ENCODE data around the gene RTEL1.
A peak's percentile ranks its signal among the peaks of the same experiment; 100 is the strongest.
"Not testable (repeated sequence)": the region's sequence is repeated elsewhere in the genome, so short reads cannot be mapped to it uniquely, and the experiment has no call there.

The RTEL1 gene

GRCh38 chr20:63652192-63652980, 5.7 kb upstream of the RTEL1 start:
- no peak for DNase-seq (ENCODE audit: low read depth)

DNA sequence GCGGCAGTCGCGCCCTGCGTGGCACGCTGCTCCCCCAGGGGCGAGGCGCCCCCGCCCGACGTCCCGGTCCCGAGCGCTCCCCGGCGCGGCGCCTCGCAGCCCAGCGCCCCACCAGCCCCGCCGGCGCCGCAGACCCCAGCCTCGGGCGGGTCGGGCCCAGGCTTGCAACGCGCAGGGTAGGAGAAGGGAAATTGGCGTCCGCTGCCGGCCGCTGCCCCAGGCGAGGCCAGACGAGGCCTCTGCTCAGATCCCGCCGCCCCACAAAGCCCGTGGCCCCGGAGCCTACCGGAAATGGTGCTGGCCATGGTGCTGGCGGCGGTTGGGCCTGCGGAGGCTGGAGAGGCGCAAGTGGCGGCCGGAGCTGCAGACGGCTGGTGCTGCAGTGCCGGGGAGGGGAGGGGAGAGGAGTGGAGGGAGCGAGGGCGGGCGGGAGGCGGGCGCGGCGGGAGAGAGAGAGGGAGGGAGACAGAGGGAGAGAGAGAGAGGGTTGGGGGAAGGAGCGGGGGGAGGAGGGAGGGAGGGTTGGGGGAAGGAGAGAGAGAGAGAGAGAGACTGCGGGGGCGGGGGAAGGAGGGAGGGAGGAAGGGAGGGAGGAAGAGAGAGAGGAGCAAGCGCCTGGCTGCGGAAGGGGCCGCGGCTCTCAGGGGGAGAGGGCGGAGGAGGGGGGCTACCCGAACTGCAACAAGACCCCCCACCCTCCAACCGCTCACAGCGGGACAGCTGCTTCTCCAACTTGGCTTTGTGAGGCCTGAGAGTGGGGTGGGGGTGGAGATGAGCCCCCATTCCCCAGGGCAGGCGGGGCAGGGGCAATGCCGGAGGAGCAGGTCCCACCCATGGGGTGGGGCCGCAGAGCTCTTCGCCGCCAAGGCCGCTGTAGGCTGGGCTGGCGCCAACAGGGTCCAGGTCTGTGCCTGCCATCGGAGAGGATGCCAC, 4.8 kb upstream of the RTEL1 start, which contains the start of gene STMN3:
STMN3 (minus strand) TSS at position 384 of the 933 bp plus-strand sequence; CDS start at position 305, 79 bp downstream.
- peak; percentile 66 for DNase-seq (ENCODE audit: low read depth)

DNA sequence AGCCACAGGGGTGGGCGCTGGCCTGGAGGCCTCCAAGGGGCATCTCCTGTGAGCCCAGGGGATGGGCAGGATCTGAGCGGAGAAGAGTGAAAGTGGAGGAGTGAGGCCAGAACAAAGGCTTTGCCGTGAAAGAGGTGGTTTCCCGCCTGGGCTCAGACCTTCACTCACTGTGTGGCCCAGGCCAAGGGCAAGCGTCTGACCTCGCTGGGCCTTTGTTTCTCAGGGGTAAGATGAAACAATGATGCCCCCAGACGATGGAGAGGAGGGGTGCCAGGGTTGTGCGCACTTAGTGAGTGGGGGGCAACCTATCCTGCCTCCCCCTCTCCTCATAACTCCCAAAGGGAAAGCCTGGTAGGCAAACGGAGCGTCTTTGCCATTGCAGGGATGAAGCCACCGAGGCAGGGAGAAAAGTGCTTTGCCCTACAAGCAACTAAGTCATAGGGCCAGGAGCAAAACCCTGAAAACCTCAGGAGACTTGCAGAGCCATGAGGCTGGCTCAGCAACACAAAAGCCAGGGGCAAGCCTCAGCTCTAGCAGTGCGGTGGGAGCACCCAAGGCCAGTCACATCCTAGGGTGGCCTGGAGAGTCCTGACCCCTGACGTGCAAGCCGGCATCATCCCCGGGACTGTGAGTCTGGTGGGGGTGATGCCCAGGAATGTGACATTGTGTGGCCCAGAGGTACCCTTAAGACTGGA, 4.0 kb upstream of the RTEL1 start:
- DNase-seq (ENCODE audit: low read depth), result no peak

- DNase-seq (ENCODE audit: low read depth), result no peak
These were observed 2.9 kb upstream of the RTEL1 start for GRCh38 chr20:63655249-63655648.

GRCh38 chr20:63656451-63656850, 1.7 kb upstream of the RTEL1 start:
- no peak for DNase-seq (ENCODE audit: low read depth)

DNA sequence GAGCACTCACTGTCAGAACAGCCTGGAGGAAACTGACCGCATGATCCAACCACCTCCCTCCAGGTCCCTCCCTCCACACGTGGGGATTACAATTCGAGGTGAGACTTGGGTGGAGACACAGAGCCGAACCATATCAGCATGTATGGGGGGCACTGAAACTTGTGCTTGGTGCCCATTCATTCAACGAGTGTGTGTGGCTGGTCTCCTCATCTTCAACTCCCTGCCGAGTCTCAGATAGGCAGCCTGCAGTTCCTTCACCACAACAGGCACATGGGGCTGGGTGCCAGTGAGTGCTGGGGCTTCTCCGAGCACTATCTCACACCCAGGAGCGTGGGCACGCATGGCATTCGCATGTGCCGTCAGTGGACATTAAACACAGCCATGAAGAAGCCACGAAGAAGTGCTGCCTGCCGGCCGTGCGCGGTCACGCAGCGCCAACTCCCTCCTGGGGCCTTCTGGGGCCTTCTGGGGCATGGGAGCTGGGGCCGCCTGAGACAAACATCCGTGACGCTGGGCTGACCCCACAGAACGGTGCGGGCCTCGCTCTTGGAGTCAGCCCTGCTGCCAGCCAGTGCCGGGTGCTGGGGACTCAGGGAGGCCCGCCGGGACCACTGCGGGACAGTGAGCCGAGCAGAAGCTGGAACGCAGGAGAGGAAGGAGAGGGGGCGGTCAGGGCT, 714 bp upstream of the RTEL1 start:
- no peak for DNase-seq (ENCODE audit: low read depth)

DNA sequence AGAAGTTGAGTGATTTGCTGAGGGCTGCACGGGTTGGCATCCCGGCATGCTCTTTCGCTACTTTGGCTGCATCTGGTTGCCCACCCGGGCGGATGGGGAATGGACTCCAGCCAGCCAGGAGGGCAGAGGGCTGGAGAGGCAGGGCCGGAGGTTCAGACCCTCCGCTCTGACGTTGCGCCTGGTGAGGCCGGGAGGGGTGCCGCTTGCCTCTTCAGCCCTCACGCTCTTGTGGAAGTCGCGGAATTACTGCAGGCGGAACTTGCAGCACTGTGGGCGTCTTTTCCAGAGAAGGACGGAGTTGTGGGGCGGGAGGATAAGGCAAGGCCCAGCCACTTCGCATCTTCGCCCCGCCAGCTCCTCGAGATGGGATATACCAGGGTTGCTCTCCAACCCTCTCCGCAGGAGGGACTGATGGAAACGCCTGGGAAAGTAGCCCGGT, 656 bp downstream of the RTEL1 start:
- peak; percentile 27 for DNase-seq (ENCODE audit: low read depth)

DNA sequence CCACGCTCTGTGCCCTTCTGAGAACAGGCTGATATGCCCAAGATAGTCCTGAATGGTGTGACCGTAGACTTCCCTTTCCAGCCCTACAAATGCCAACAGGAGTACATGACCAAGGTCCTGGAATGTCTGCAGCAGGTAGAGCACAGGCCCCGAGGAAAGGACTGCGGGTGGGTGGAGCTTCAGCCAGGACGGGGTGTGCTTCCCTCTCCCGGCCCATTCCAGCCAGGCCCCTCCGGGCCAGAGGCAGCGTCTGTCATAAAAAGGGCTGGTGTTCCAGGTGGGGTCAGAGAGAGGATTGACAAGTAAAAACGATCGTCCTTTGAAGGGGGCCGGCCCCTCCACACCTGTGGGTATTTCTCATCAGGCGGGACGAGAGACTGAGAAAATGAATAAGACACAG, 1.3 kb downstream of the RTEL1 start:
- no peak for DNase-seq (ENCODE audit: low read depth)

GRCh38 chr20:63660174-63660573, 2.1 kb downstream of the RTEL1 start:
- DNase-seq (ENCODE audit: low read depth), result not testable (repeated sequence)

DNA sequence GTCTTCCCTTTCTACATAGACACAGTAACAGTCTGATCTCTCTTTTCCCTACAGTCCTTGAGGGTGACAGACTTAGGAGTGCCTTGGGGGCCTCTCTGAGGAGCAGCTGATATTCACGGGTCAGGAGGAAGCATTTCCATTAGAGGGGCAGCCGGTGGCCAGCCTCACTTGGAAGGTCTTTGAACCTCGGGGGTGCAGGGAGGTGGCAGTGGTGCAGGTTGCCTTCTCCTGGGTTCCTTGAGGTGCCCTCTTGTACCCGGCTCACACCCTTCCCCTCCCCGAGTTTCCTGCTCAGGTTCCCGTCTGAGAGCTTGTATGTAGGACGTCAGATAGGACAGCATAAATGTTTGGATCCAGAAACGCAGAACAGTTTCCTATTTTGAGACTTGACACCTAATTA, 2.5 kb downstream of the RTEL1 start:
- no peak for DNase-seq (ENCODE audit: low read depth)

DNA sequence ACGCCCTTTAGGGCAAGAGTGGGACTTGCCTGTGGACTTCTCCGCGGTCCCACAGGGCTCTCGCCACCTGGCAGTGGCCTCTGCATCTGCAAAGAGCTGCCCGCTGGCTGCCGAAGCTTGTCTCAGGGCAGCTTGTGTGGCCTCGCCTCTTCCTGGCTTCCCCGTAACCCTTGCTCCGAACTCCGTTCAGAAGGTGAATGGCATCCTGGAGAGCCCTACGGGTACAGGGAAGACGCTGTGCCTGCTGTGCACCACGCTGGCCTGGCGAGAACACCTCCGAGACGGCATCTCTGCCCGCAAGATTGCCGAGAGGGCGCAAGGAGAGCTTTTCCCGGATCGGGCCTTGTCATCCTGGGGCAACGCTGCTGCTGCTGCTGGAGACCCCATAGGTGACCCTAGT, 3.0 kb downstream of the RTEL1 start:
- DNase-seq (ENCODE audit: low read depth), result no peak

- DNase-seq (ENCODE audit: low read depth), result no peak
These were observed 4.1 kb downstream of the RTEL1 start for GRCh38 chr20:63661959-63662812.

- DNase-seq (ENCODE audit: low read depth), result no peak
These were observed 4.7 kb downstream of the RTEL1 start for GRCh38 chr20:63662813-63663189.

- DNase-seq (ENCODE audit: low read depth), result no peak
These were observed 5.4 kb downstream of the RTEL1 start for GRCh38 chr20:63663332-63664066.

DNA sequence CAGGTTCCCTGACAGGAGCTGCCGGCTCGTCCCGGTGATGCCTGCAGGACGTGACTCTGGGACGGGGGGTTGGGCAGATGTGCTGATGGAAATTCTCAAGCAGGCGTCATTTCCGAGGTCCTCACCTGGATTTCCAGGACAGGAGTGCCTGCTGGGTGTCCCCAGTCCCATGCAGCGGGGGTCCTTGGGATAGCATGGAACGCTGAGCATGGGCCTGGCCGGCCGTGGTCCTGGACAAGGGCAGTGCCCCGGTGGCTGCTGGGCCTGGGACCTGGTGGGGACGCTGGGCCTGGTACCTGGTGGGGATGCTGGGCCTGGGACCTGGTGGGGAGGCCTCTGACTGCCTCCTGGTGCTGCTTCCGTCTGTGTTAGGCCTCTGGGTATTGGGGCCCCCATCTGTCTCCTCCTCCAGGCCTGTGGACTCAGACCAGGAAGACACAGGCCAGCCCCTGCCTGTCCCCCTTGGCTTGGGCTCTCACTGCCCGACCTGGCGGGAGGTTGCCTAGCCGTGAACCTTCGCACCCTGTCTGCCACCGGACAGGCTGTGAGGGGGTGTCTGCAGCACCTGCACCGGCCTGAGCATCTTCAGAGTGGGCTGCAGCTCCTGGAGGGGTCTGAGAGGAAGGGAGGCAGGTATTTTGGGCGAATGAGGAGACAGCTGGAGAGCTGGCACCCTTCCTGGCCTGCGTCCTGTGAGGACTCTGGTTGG, 6.2 kb downstream of the RTEL1 start:
- no peak for DNase-seq (ENCODE audit: low read depth)

GRCh38 chr20:63664861-63665594, 6.9 kb downstream of the RTEL1 start:
- DNase-seq (ENCODE audit: low read depth), result no peak

DNA sequence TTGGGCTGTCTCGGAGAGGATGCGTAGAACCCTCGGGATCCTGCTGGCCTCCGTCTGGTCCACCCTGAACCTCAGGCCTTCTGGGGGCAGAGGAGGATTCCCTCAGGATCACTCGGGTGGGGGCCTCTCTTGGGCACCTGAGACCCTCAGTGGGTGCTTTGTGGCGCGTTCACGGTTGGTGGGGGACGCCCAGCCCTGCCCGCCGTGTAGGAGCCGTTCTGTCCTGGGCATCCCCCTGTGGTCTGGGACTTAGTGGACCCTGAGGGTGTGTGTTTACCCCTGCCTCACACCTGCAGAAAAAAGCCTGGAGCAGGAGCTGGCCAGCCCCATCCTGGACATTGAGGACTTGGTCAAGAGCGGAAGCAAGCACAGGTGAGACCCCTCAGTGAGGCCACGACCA, 7.6 kb downstream of the RTEL1 start:
- no peak for DNase-seq (ENCODE audit: low read depth)

DNA sequence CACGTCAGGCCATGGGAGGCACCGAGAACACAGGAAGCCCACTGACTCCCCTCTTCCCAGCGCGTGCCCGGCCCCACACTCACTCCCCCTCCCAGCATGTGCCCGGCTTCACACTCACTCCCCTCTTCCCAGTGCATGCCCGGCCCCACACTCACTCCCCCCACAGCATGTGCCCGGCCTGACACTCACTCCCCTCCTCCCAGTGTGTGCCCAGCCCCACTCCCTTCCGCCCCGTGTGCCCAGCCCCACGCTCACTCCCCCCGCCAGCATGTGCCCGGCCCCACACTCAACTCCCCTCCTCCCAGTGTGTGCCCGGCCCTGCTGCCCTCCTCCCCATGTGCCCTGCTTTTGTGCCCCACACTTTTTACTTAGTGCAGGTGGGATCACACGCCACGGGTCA, 9.7 kb downstream of the RTEL1 start:
- no peak for DNase-seq (ENCODE audit: low read depth)

- DNase-seq (ENCODE audit: low read depth), result no peak
These were observed 10.2 kb downstream of the RTEL1 start for GRCh38 chr20:63668351-63668750.

All from stromal cell of bone marrow (primary cell).